GM19463 (cell line): ENCODE measurements around the gene CMA1.
"Not testable (repeated sequence)": the region's sequence is repeated elsewhere in the genome, so short reads cannot be mapped to it uniquely, and the experiment has no call there.

Source experiments
- ATAC-seq: cut with Tn5 transposase; IDR thresholded peaks from one replicate; pipeline ENCODE4 v1.9.1; 2021; ENCODE audit warnings: mild to moderate bottlenecking, moderate library complexity; ENCODE audit not compliant: unreplicated experiment

Gene CMA1

GRCh38 chr14:24470450-24470849 is 37.6 kb downstream of the CMA1 start:
- not testable (repeated sequence) for ATAC-seq

GRCh38 chr14:24465805-24466204 is 42.3 kb downstream of the CMA1 start:
- no peak for ATAC-seq

GRCh38 chr14:24465368-24465767 is 42.7 kb downstream of the CMA1 start:
- no peak for ATAC-seq

GRCh38 chr14:24463884-24464785 is 43.9 kb downstream of the CMA1 start:
- ATAC-seq = peak; percentile 8

GRCh38 chr14:24463017-24463883 is 44.8 kb downstream of the CMA1 start:
- ATAC-seq = peak; percentile 59

GRCh38 chr14:24461336-24461735 is 46.7 kb downstream of the CMA1 start:
- no peak for ATAC-seq

GRCh38 chr14:24459331-24459730 is 48.7 kb downstream of the CMA1 start:
- no peak for ATAC-seq

- no peak for ATAC-seq
These were observed 49.3 kb downstream of the CMA1 start for GRCh38 chr14:24458736-24459135.

- no peak for ATAC-seq
These were observed 51.1 kb downstream of the CMA1 start for GRCh38 chr14:24456980-24457379.
